HepG2 (cell line): Measurements from ENCODE around the gene CRIM1. TPM values are rescaled to one million over a fixed set of nuclear protein-coding genes. Genes with fewer than 3 reads are reported as not detected.

Experiments
- BHLHE40 ChIP-seq: IDR thresholded peaks from 2 replicates; pipeline ENCODE4 v1.6.1; 2011; ENCODE audit warnings: low read length, improper control_type of control experiment
- FOSL2 ChIP-seq: sonication (generic); formaldehyde crosslinking; IDR thresholded peaks from 2 replicates; pipeline ENCODE4 v1.4.0; 2020; ENCODE audit warnings: missing genetic modification reagents
- FOXP1 ChIP-seq, 2 experiments: fragments of 450-650 bp in 1 of 2; IDR thresholded peaks; 2 replicates each; pipeline ENCODE4 v1.6.1; 2017 to 2018; ENCODE audit warnings: antibody characterized with exemption in 1 of 2
- HOXA7 ChIP-seq: sonication (generic); formaldehyde crosslinking; IDR thresholded peaks from 2 replicates; pipeline ENCODE4 v1.8.1; 2022; ENCODE audit warnings: mild to moderate bottlenecking, missing genetic modification reagents, moderate library complexity
- MTA3 ChIP-seq: sonication (generic); formaldehyde crosslinking; IDR thresholded peaks from 2 replicates; pipeline ENCODE4 v1.4.0; 2020; ENCODE audit warnings: missing genetic modification reagents
- NAIF1 ChIP-seq: sonication (generic); formaldehyde crosslinking; IDR thresholded peaks from 2 replicates; pipeline ENCODE4 v1.5.0; 2020; ENCODE audit warnings: mild to moderate bottlenecking, missing genetic modification reagents, borderline replicate concordance
- SMYD3 ChIP-seq: sonication (generic); formaldehyde crosslinking; IDR thresholded peaks from 2 replicates; pipeline ENCODE4 v1.8.1; 2023; ENCODE audit warnings: mild to moderate bottlenecking, missing genetic modification reagents
- SOX13 ChIP-seq, 3 experiments: fragments of 450-650 bp in 1 of 3; sonication (generic) in 1 of 3; formaldehyde crosslinking in 1 of 3; IDR thresholded peaks in 2 of 3; conservative IDR thresholded peaks in 1 of 3; 2 replicates each; pipeline versions ENCODE4 v1.5.0 to v1.6.1; 2016 to 2020; ENCODE audit warnings: antibody characterized with exemption in 1 of 3, mild to moderate bottlenecking in 1 of 3, missing compliant biosample characterization in 1 of 3, missing genetic modification reagents in 1 of 3, moderate library complexity in 1 of 3
- SUZ12 ChIP-seq: fragments of 150-350 bp; IDR thresholded peaks from 2 replicates; pipeline ENCODE4 v1.6.1; 2014; ENCODE audit warnings: low read depth, low read length
- TAF15 ChIP-seq: fragments of 200-400 bp; formaldehyde crosslinking; IDR thresholded peaks from one replicate; pipeline ENCODE4 v1.6.1; 2018; ENCODE audit warnings: mild to moderate bottlenecking, low read depth, low read length; ENCODE audit not compliant: poor library complexity, severe bottlenecking
- ZNF282 ChIP-seq: fragments of 450-650 bp; IDR thresholded peaks from 2 replicates; pipeline ENCODE4 v1.6.1; 2018; ENCODE audit not compliant: partially characterized antibody
- ZNF569 ChIP-seq: sonication (generic); formaldehyde crosslinking; IDR thresholded peaks from 2 replicates; pipeline ENCODE4 v1.5.0; 2020; ENCODE audit warnings: mild to moderate bottlenecking, missing genetic modification reagents, moderate library complexity, borderline replicate concordance
- polyA plus RNA-seq, 8 experiments: library from polyadenylated mRNA; depleted of rRNA in 3 of 8; stranded (reverse) in 7 of 8; unstranded in 1 of 8; fragments of >200 nt; fragmentation: Illumina TruSeq in 4 of 8; extraction: Trizol in 4 of 8; gene quantifications; 2 replicates each; pipeline versions ENCODE4 v1.2.1 to v1.2.3, GENCODE V29; 2011 to 2016; ENCODE audit warnings: low read depth in 4 of 8, missing spikeins in 1 of 8, mixed read lengths in 1 of 8; ENCODE audit not compliant: insufficient read depth in 1 of 8
- total RNA-seq, 5 experiments: library from RNA; depleted of rRNA; stranded (reverse); fragments of >200 nt; fragmentation: Illumina TruSeq; extraction: Trizol; gene quantifications; 2 replicates each; pipeline ENCODE4 v1.2.3, GENCODE V29; 2016; ENCODE audit warnings: low read depth in 1 of 5
- TF ChIP-seq, protein P1 (sequence below): sonication (generic); formaldehyde crosslinking; IDR thresholded peaks from 2 replicates; pipeline ENCODE4 v1.5.0; 2020; ENCODE audit warnings: mild to moderate bottlenecking, missing genetic modification reagents, borderline replicate concordance
- TF ChIP-seq, protein P2 (sequence below): sonication (generic); formaldehyde crosslinking; IDR thresholded peaks from 2 replicates; pipeline ENCODE4 v1.4.0; 2020; ENCODE audit warnings: missing genetic modification reagents
- TF ChIP-seq, protein P3 (sequence below): sonication (generic); formaldehyde crosslinking; IDR thresholded peaks from 2 replicates; pipeline ENCODE4 v1.8.0; 2022; ENCODE audit warnings: missing genetic modification reagents, mild to moderate bottlenecking, borderline replicate concordance
- TF ChIP-seq, protein P4 (sequence below): sonication (generic); formaldehyde crosslinking; IDR thresholded peaks from 2 replicates; pipeline ENCODE4 v1.5.0; 2020; ENCODE audit warnings: missing genetic modification reagents
- TF ChIP-seq, protein P5 (sequence below): sonication (generic); formaldehyde crosslinking; IDR thresholded peaks from 2 replicates; pipeline ENCODE4 v1.8.1; 2022; ENCODE audit warnings: low read depth, mild to moderate bottlenecking, missing genetic modification reagents

The CRIM1 gene
- total and polyA plus RNA-seq, 2 of the 13 experiments (the other 11 are each of a cell fraction or from before 2014, with no cell fraction given): 39.1 to 69.9 TPM

DNA sequence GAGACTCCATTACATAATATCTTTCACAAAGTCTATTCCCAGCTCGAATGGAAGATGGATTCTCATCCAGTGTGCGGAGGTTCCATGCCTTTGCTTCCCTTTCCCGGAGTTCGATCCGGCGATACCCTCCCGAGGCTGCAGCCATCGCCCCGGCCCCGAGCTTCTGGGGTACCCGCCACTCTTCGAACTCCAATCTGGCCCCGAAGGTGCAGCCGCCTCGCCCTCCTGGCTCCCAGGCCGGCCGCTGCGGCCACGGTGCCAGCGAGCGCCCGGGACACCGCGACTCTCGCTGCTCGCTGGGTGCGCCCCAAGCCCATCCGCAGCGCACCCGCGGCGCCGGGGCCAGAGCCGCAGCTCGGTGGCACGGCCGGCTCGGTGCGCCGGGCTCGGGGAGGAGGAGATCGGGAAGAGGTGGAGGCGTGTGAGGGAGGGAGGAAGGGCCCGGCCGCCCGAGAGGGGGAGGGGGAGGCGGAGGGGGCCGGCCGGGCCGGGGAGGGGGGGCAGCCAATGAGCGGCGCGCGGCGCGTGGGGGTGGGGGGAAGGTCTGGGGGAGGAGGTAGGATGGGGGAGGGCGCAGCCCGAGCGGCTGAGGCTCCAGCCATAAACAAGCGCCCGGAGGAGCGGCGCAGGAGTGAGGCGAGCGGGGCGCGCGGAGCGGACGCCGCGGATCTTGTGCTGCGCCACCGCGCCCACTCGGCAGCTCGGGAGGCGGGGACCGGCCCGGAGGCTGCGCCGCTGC, at the start of gene CRIM1 (continued):
- TF ChIP-seq, protein P1, sequence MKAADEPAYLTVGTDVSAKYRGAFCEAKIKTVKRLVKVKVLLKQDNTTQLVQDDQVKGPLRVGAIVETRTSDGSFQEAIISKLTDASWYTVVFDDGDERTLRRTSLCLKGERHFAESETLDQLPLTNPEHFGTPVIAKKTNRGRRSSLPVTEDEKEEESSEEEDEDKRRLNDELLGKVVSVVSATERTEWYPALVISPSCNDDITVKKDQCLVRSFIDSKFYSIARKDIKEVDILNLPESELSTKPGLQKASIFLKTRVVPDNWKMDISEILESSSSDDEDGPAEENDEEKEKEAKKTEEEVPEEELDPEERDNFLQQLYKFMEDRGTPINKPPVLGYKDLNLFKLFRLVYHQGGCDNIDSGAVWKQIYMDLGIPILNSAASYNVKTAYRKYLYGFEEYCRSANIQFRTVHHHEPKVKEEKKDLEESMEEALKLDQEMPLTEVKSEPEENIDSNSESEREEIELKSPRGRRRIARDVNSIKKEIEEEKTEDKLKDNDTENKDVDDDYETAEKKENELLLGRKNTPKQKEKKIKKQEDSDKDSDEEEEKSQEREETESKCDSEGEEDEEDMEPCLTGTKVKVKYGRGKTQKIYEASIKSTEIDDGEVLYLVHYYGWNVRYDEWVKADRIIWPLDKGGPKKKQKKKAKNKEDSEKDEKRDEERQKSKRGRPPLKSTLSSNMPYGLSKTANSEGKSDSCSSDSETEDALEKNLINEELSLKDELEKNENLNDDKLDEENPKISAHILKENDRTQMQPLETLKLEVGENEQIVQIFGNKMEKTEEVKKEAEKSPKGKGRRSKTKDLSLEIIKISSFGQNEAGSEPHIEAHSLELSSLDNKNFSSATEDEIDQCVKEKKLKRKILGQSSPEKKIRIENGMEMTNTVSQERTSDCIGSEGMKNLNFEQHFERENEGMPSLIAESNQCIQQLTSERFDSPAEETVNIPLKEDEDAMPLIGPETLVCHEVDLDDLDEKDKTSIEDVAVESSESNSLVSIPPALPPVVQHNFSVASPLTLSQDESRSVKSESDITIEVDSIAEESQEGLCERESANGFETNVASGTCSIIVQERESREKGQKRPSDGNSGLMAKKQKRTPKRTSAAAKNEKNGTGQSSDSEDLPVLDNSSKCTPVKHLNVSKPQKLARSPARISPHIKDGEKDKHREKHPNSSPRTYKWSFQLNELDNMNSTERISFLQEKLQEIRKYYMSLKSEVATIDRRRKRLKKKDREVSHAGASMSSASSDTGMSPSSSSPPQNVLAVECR: peak; percentile 72; the same call in 1 of the 2 replicates
- TF ChIP-seq HOXA7 (no peak), MTA3 (CRISPR knock-in tag) (no peak), SUZ12 (no peak), SOX13 (IDR thresholded peaks at IDR 0.05) (no peak), SOX13 (CRISPR knock-in tag; conservative IDR thresholded peaks at IDR 0.05 in 1 of 2, IDR thresholded peaks at IDR 0.05 in 1 of 2) (peak in 1 of 2 experiments; percentile 35; a peak in 1 of 4 replicates), SMYD3 (no peak), NAIF1 (CRISPR knock-in tag) (no peak), BHLHE40 (0 out of 2 replicates have a peak, but pooled peaks have one; percentile 7), FOSL2 (0 out of 2 replicates have a peak, but pooled peaks have one; percentile 21), TAF15 (no peak), ZNF282 (no peak), ZNF569 (CRISPR knock-in tag) (no peak), FOXP1 (IDR thresholded peaks at IDR 0.05) (no peak), FOXP1 (CRISPR knock-in tag; IDR thresholded peaks at IDR 0.05) (0 out of 2 replicates have a peak, but pooled peaks have one; percentile 29)
- TF ChIP-seq, protein P2, sequence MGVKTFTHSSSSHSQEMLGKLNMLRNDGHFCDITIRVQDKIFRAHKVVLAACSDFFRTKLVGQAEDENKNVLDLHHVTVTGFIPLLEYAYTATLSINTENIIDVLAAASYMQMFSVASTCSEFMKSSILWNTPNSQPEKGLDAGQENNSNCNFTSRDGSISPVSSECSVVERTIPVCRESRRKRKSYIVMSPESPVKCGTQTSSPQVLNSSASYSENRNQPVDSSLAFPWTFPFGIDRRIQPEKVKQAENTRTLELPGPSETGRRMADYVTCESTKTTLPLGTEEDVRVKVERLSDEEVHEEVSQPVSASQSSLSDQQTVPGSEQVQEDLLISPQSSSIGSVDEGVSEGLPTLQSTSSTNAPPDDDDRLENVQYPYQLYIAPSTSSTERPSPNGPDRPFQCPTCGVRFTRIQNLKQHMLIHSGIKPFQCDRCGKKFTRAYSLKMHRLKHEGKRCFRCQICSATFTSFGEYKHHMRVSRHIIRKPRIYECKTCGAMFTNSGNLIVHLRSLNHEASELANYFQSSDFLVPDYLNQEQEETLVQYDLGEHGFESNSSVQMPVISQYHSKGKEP (CRISPR knock-in tag): no peak
- TF ChIP-seq, protein P3, sequence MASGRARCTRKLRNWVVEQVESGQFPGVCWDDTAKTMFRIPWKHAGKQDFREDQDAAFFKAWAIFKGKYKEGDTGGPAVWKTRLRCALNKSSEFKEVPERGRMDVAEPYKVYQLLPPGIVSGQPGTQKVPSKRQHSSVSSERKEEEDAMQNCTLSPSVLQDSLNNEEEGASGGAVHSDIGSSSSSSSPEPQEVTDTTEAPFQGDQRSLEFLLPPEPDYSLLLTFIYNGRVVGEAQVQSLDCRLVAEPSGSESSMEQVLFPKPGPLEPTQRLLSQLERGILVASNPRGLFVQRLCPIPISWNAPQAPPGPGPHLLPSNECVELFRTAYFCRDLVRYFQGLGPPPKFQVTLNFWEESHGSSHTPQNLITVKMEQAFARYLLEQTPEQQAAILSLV (CRISPR knock-in tag): no peak
- TF ChIP-seq, protein P4, sequence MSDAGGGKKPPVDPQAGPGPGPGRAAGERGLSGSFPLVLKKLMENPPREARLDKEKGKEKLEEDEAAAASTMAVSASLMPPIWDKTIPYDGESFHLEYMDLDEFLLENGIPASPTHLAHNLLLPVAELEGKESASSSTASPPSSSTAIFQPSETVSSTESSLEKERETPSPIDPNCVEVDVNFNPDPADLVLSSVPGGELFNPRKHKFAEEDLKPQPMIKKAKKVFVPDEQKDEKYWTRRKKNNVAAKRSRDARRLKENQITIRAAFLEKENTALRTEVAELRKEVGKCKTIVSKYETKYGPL (CRISPR knock-in tag): peak; percentile 82; the same call in 1 of the 2 replicates
- TF ChIP-seq, protein P5, sequence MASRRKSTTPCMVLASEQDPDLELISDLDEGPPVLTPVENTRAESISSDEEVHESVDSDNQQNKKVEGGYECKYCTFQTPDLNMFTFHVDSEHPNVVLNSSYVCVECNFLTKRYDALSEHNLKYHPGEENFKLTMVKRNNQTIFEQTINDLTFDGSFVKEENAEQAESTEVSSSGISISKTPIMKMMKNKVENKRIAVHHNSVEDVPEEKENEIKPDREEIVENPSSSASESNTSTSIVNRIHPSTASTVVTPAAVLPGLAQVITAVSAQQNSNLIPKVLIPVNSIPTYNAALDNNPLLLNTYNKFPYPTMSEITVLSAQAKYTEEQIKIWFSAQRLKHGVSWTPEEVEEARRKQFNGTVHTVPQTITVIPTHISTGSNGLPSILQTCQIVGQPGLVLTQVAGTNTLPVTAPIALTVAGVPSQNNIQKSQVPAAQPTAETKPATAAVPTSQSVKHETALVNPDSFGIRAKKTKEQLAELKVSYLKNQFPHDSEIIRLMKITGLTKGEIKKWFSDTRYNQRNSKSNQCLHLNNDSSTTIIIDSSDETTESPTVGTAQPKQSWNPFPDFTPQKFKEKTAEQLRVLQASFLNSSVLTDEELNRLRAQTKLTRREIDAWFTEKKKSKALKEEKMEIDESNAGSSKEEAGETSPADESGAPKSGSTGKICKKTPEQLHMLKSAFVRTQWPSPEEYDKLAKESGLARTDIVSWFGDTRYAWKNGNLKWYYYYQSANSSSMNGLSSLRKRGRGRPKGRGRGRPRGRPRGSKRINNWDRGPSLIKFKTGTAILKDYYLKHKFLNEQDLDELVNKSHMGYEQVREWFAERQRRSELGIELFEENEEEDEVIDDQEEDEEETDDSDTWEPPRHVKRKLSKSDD (CRISPR knock-in tag): no peak
